GM18505 (cell line): ENCODE measurements around the gene USP7.
A peak's percentile ranks its signal among the peaks of the same experiment; 100 is the strongest.

ENCODE experiments used
- ATAC-seq: cut with Tn5 transposase; IDR thresholded peaks from one replicate; pipeline ENCODE4 v1.9.1; 2021; ENCODE audit not compliant: unreplicated experiment
- POLR2A ChIP-seq: IDR thresholded peaks from 4 replicates; pipeline ENCODE4 v1.6.1; 2011; ENCODE audit warnings: borderline replicate concordance; ENCODE audit not compliant: insufficient read depth, insufficient read length; ENCODE audit errors: extremely low read depth

USP7 gene

GRCh38 chr16:8952281-8952751 lies 11.4 kb downstream of the USP7 start:
- ATAC-seq = no peak
- TF ChIP-seq POLR2A = no peak

- ATAC-seq = no peak
- TF ChIP-seq POLR2A = no peak
Observed at GRCh38 chr16:8951447-8952280, 12.0 kb downstream of the USP7 start.

GRCh38 chr16:8950580-8951077 lies 13.1 kb downstream of the USP7 start:
- TF ChIP-seq POLR2A = no peak
- no peak for ATAC-seq

GRCh38 chr16:8949536-8950418 lies 13.9 kb downstream of the USP7 start:
- TF ChIP-seq POLR2A = no peak
- ATAC-seq = no peak

GRCh38 chr16:8948831-8949230 lies 14.9 kb downstream of the USP7 start:
- no peak for ATAC-seq
- no peak for TF ChIP-seq POLR2A

- no peak for TF ChIP-seq POLR2A
- no peak for ATAC-seq
Observed at GRCh38 chr16:8948069-8948593, 15.6 kb downstream of the USP7 start.

- no peak for ATAC-seq
Observed at GRCh38 chr16:8946544-8946943, 17.2 kb downstream of the USP7 start.

GRCh38 chr16:8945626-8946296 lies 17.9 kb downstream of the USP7 start:
- ATAC-seq = no peak
- TF ChIP-seq POLR2A = no peak

More at GRCh38 chr16:8946544-8946943, 17.2 kb downstream of the USP7 start:
- no peak for TF ChIP-seq POLR2A

GRCh38 chr16:8943966-8944759 lies 19.5 kb downstream of the USP7 start:
- no peak for TF ChIP-seq POLR2A
- ATAC-seq = peak; percentile 72

GRCh38 chr16:8943001-8943763 lies 20.5 kb downstream of the USP7 start:
- no peak for TF ChIP-seq POLR2A

GRCh38 chr16:8941718-8942344 lies 21.9 kb downstream of the USP7 start:
- no peak for ATAC-seq
- no peak for TF ChIP-seq POLR2A

More at GRCh38 chr16:8943001-8943763, 20.5 kb downstream of the USP7 start:
- no peak for ATAC-seq
